ENCODE data around the gene CLEC18B. TPM values are rescaled to one million over a fixed set of nuclear protein-coding genes. Genes with fewer than 3 reads are reported as not detected.
"Not testable (repeated sequence)": the region's sequence is repeated elsewhere in the genome, so short reads cannot be mapped to it uniquely, and the experiment has no call there.

The CLEC18B gene
- polyA plus RNA-seq, 2 of the 4 experiments (the other 2 are of a cell fraction), result 0.26 to 0.31 TPM

DNA sequence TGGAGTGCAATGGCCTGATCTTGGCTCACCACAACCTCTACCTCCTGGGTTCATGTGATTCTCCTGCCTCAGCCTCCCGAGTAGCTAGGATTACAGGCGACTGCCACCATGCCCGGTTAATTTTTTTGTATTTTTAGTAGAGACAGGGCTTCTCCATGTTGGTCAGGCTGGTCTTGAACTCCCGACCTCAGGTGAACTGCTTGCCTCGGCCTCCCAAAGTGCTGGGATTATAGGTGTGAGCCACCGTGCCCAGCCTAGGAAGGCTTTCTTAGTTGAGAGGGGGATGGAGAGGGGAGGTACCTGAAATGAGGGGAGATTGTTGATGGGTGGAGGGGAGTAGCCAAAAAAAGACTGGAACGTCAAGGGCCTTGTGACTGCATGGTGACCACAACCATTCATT lies 7.4 kb downstream of the CLEC18B start:
- H3K4me1 ChIP-seq; DNase-seq (ENCODE audit: low read depth in 1 of 2, low spot score in 1 of 2); H3K27ac ChIP-seq; POLR2A ChIA-PET; ATAC-seq; H3K9me3 ChIP-seq; H3K4me2 ChIP-seq; FAIRE-seq; H3K4me3 ChIP-seq; CTCF ChIA-PET: not testable (repeated sequence)
- WGBS (ENCODE audit: missing lambda C conversion rate), result 46% methylated on average over 7 of the region's 7 CpGs

DNA sequence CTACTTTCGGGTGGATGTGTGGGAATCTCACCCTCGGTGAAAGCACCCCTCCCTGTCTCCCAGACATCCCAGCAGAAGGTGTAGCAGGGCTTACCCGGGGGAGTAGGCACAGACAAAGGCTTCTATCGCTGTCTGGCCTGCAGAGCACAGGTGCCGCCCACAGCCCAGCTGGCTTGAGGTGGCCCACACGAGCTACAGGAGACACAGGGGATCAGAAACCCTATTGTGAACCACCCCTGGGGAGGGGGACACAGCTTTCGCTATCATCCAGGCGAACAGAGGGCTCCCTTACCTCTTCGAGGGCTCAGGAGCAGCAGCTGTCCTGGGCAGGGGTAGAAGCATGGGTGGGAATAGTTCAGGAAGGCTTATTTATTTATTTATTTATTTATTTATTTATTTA lies 7.8 kb downstream of the CLEC18B start:
- CTCF ChIA-PET; DNase-seq (ENCODE audit: low read depth in 1 of 2, low spot score in 1 of 2); H3K4me3 ChIP-seq; FAIRE-seq; H3K27ac ChIP-seq; POLR2A ChIA-PET; H3K4me1 ChIP-seq; H3K4me2 ChIP-seq; ATAC-seq; H3K9me3 ChIP-seq: not testable (repeated sequence)
- 55% methylated on average over 9 of the region's 9 CpGs for WGBS (ENCODE audit: missing lambda C conversion rate)

DNA sequence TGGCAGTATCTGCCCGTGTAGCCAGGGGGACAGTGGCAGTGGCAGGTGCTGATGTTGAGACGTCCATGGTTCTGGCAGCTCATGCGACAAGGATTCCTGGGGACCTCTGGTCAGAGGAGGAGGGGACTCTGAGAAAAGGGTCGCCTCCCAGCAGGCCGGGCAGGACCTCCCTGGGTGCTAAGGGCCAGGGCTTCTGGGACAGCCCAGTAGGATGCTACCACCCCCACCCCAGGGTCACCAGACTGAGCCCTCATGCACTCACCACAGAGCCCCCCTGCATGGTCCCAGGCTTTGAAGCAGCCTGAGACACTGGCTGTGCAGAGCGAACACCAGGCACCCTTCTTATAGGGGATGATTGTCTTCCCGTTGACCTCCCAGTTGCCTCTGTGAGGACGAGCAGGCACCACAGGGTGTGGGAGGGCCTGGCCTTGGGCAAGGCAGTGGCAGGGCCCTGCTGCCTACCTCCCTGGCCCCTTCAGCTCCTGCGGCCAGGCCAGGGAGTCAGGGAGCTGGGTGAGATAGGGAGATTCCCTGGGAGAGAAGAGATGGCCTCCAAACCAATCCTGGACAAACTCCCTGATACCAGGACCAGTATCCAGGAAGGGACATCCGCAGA lies 8.4 kb downstream of the CLEC18B start:
- H3K4me2 ChIP-seq; H3K4me3 ChIP-seq; FAIRE-seq; H3K4me1 ChIP-seq; H3K27ac ChIP-seq; H3K9me3 ChIP-seq; DNase-seq (ENCODE audit: low read depth in 1 of 2, low spot score in 1 of 2); POLR2A ChIA-PET; CTCF ChIA-PET: not testable (repeated sequence)
- WGBS (ENCODE audit: missing lambda C conversion rate), result 59% methylated on average over 7 of the region's 10 CpGs
- ATAC-seq, result 0 out of 6 replicates have a peak, but pooled peaks of 1 of the 2 experiments have one; percentile 5

DNA sequence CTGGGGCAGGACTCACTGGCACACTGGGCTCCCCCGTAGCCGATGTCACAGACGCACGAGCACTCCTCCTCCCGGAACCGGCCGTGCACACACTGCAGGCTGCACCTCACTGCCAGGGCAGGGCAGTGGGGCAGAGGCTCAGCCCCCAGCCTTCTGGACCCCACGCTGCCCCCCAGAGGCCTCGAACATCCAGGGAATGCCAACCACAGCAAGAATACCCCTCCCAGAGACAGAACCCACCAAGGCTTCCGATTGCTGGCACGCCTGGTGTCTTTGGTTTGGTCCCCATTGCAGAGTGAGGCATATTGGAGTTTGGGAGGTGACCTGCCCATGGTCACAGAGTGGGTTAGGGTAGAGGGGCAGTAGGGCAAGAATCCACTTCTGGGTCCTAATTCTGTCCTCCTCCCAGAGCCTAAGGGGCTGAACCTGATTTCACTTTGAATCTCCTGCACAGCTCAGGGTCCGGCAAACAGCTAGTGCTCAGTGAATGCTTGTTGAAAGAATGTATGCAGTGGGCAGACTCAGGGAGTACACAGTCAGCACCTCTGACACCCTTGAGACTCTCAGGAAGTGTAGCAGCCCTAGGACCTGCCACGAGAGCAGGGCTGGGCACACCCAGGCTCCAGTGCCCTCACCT lies 9.0 kb downstream of the CLEC18B start:
- H3K27ac ChIP-seq; DNase-seq (ENCODE audit: low read depth in 1 of 2, low spot score in 1 of 2); H3K4me2 ChIP-seq; CTCF ChIA-PET; H3K4me1 ChIP-seq; FAIRE-seq; H3K4me3 ChIP-seq; POLR2A ChIA-PET; H3K9me3 ChIP-seq: not testable (repeated sequence)
- WGBS (ENCODE audit: missing lambda C conversion rate), result 30% methylated on average over 4 of the region's 13 CpGs
- peak in 1 of 2 experiments; percentile 9; a peak in 1 of 6 replicates for ATAC-seq

DNA sequence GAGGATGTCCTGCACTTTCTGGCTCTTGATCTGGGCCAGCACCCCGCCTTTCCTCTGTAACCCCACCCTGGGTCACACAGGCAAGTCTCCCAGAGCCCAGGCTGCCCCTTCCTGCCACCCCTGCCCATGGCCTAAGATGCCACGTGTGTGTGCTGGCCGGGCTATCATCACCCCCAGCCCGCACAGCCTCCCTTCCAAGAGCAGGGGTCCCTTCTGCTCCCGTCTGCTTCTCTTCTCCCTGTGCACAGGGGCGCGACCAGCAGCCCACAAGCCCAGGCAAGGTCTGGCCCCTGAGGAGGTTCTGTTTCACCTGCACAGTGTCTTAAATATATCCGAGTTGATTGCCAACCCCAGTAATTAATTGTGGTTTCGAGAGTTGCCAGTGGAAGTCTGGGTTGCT lies 10.3 kb downstream of the CLEC18B start:
- H3K4me2 ChIP-seq; ATAC-seq; H3K4me3 ChIP-seq; H3K27ac ChIP-seq; CTCF ChIA-PET; H3K4me1 ChIP-seq; FAIRE-seq; DNase-seq (ENCODE audit: low read depth in 1 of 2, low spot score in 1 of 2); POLR2A ChIA-PET; H3K9me3 ChIP-seq: not testable (repeated sequence)
- 78% methylated on average over 4 of the region's 9 CpGs for WGBS (ENCODE audit: missing lambda C conversion rate)

DNA sequence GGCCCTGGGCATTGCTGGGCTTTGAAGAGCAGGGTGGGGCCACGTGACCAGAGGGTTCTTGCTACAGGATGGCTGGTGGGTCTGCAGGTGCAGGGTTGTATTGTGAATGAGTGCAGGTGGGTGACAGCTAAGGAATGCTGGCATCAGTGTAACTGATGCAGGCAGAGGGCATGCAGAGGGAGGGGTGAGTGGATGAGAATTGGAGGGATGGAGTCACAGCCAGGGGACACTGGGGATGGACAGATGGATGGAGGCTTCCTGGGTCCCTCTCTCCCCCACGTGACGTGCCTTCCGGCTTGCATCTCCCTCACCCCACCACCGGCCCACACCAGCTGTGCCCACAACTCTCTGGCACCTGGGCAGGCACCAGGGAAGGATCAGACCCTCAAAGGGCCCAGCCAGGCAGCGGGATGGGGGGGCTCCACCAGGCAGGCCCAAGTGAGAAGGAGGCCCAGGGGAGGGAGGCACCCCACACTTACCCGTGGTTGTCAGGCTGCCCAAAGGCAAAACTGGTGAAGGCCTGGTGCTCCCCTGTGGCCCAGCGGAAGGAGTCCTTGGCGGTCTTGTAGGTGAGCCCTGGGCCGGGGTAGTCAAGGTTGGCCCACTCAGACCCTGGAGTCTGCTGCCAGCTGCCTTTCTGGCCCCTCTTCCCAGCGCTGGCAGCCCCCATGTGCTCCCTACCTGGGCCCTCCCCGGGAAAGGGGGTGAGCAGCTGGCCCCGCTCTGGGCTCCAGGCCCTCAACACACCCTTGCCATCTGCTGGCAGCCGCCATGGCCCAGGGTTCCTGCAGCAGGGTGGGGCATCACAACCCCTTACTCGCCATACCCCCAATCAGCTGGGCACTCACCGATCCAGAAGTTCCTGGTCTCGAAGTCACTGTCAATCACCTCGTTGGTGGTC lies 11.0 kb downstream of the CLEC18B start:
- POLR2A ChIA-PET; H3K4me3 ChIP-seq; H3K4me1 ChIP-seq; CTCF ChIA-PET; DNase-seq (ENCODE audit: low read depth in 1 of 2, low spot score in 1 of 2); FAIRE-seq; H3K27ac ChIP-seq; H3K4me2 ChIP-seq; H3K9me3 ChIP-seq: not testable (repeated sequence)
- WGBS (ENCODE audit: missing lambda C conversion rate), result 65% methylated on average over 9 of the region's 18 CpGs
- ATAC-seq, result peak; percentile 5 to 6; a peak in 2 of 6 replicates

DNA sequence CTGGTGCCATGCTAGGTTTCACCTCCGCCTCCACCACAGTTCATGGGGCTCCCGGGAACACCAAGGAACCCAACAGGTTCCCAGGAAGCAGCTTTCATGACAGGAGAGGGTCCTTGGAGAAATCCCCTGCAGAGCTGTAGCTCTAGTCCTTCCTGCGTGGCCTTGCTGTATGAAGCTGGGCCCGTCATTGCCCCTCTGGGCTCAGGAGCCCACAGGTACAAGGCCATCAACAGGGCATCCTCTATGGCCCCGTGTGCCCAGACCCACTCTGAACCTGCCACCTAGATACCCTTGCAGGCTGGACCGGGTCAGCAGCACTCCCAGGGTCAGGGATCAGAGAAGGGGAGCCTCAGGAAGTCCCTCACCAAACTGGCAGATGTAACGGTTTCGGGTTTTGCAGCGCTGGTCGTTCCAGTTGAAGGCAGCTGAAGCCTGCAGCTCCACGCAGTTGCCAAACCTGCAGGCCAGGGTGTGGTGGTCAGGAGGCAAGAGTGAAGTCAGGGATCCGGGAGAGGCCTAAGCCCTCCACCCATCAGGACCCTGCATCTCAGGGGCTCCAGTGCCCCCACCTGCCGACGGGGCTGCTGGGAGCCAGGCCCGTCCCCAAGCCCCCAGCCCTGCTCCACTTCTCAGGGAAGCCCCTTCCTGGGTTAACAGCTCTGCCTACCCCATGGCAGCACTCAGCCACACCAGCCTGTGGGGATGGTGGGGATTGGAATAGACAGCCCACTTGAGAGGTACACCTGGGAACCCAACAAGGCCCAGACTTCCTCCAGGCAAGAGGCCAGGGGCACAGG lies 11.9 kb downstream of the CLEC18B start:
- POLR2A ChIA-PET; DNase-seq (ENCODE audit: low read depth in 1 of 2, low spot score in 1 of 2); H3K4me3 ChIP-seq; FAIRE-seq; H3K4me1 ChIP-seq; H3K27ac ChIP-seq; CTCF ChIA-PET; ATAC-seq; H3K4me2 ChIP-seq; H3K9me3 ChIP-seq: not testable (repeated sequence)
- 79% methylated on average over 9 of the region's 15 CpGs for WGBS (ENCODE audit: missing lambda C conversion rate)

DNA sequence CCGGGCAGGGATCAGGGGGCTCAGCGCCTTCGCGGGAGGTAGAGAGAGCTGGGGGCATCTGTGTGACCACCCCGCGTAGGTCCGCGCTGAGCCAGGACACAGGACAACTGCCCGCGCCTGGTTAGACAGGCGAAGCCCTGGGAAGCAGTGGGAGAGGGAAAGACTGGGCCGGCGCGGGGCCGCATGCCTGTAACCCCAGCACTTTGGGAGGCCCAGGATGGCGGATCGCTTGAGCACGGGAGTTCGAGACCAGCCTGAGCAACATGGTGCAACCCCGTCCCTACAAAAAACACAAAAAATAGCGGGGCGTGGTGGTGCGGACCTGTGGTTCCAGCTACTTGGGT lies 13.9 kb downstream of the CLEC18B start:
- H3K27ac ChIP-seq; DNase-seq (ENCODE audit: low read depth in 1 of 2, low spot score in 1 of 2); H3K4me3 ChIP-seq; ATAC-seq; H3K4me2 ChIP-seq; POLR2A ChIA-PET; CTCF ChIA-PET; H3K4me1 ChIP-seq; FAIRE-seq; H3K9me3 ChIP-seq: not testable (repeated sequence)
- WGBS (ENCODE audit: missing lambda C conversion rate), result 94% methylated on average over 16 of the region's 23 CpGs

DNA sequence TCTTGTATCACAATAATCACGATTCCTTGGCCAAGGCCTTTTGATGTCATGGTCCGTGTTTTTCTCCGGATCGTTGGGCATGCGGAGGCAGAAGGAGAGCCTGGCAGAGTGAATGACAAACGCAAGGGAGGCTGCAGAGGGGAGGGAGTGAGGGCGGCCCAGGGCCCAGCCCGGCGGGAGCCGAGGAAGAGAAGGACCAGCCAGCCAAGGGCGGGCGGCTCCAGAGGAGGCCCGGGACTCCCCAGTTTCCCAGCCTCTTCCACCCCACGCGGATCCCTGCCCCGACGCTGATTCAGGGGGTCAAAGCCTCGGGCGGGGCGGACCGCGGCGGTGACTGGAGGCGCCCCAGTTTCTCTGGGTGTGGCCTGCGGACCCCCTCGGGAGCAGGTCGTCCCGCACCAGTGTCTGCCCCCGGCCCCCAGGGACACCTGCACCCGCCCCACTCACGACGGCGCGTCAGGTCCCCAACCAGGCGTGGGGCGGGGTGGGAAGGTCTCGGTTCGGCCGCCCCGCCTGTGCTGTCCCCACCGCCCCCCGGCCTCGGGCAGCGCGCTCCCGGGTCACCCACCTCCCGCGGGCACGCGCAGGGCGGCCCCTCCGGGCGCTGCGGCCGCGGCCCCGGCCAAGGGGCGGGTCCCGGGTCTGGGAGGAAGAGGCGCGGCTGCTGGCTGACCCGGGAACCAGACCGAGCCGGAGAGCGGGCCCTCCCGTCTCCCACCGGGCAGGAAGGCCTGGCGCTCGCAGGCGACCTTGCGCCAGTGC lies 14.5 kb downstream of the CLEC18B start:
- CTCF ChIA-PET; H3K4me3 ChIP-seq; H3K9me3 ChIP-seq; DNase-seq (ENCODE audit: low read depth in 1 of 2, low spot score in 1 of 2); H3K4me1 ChIP-seq; H3K4me2 ChIP-seq; POLR2A ChIA-PET; FAIRE-seq; H3K27ac ChIP-seq: not testable (repeated sequence)
- ATAC-seq, result peak; percentile 44 to 54; a peak in 5 of 6 replicates
- WGBS (ENCODE audit: missing lambda C conversion rate), result no CpG with 5 or more reads among the region's 71 CpGs

DNA sequence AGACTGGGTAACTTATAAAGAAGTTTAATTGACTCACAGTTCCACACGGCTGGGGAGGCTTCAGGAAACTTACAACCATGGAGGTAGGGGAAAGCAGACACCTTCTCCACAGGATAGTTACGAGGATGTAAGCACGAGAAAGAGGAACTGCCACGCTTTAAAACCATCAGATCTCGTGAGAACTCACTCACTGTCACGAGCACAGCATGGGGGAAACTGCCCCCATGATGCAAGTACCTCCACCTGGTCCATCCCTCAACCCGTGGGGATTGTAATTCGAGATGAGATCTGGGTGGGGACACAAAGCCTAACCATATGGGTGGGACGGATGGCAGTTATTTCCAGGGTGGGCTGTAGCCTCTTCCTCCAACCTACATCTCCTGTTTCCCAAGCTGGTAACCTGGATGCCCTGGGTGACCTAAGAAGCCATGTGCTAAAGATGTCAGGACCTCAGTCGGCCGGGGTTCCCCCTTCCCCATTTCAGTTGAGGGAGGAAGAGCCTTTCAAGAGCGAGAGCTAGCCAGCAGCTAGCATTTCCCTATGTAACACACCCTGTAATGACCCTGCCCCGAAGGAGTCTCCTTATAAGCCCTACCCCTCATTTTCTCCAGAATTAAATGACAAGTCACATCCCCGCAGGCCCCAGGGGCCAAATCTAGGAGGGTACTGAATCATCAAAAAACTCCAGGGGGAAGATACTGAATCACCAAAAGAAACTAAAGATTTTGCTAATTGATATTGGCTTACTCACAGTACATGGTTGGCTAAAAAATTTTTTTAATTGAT lies 16.9 kb downstream of the CLEC18B start:
- H3K9me3 ChIP-seq; H3K4me2 ChIP-seq; H3K4me3 ChIP-seq; FAIRE-seq; H3K27ac ChIP-seq; CTCF ChIA-PET; DNase-seq (ENCODE audit: low read depth in 1 of 2, low spot score in 1 of 2); ATAC-seq; H3K4me1 ChIP-seq; POLR2A ChIA-PET: not testable (repeated sequence)
- WGBS (ENCODE audit: missing lambda C conversion rate), result 50% methylated on average over 9 of the region's 14 CpGs

Data from A549 (cell line).